NCI-H128 (cell line): ENCODE measurements around the gene BACH2.
"Not testable (repeated sequence)": the region's sequence is repeated elsewhere in the genome, so short reads cannot be mapped to it uniquely, and the experiment has no call there.

ENCODE experiments used
- DNase-seq: peaks from one replicate; lab custom pipeline; 2025; ENCODE audit not compliant: unreplicated experiment; lab: John Stamatoyannopoulos, UW

The BACH2 gene

DNA sequence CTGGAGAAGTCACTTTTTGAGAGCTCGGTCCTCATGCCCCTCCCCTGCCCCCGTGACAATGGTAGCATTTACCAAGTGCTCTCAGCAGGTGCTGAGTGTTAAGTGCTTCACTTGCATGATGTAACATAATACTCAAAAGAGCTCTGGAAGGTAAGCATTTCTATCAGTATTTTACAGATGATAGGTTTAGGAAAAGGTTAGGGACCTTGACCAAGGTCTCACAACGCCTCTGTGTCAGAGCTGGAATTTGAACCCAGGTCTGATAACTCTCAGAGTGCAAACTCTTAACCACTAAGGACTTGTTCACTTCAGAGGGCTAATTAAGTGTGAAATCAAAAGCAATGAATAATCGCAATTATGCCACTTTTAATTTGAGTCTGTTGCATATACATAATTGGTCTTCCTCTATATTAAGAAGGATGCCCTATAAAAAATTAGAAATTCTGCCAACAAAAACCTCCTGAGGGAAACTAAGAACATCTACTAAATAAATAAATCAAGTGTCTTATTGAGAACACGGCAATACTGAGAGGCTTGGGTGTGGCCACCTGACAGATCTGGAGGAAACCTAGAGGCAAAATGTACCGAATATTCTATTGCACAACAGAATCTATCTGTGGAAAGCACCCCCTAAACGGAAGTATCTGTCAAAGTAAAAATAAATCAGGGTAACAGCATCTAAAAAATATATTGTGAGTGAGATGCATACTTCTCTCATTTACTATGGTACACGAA lies 109.8 kb downstream of the BACH2 start:
- DNase-seq = peak; percentile 41

DNA sequence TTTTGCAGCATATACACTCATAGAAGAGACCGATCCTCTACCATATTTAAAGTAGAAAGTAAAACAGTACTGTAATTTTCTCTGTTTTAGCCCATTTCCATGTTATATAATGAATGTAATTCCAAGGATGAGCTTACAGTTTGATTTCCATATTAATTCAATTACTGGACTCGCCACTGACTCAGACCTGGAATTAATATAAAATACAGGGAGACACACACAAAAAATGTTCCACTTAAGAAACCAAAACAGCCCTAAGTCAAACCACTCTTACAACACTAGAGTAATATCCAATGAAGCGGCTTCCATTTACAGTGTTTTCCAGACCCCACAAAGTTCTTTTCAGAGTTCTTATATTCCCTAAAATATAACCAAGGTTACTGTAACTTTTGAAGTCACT lies 110.6 kb downstream of the BACH2 start:
- no peak for DNase-seq

DNA sequence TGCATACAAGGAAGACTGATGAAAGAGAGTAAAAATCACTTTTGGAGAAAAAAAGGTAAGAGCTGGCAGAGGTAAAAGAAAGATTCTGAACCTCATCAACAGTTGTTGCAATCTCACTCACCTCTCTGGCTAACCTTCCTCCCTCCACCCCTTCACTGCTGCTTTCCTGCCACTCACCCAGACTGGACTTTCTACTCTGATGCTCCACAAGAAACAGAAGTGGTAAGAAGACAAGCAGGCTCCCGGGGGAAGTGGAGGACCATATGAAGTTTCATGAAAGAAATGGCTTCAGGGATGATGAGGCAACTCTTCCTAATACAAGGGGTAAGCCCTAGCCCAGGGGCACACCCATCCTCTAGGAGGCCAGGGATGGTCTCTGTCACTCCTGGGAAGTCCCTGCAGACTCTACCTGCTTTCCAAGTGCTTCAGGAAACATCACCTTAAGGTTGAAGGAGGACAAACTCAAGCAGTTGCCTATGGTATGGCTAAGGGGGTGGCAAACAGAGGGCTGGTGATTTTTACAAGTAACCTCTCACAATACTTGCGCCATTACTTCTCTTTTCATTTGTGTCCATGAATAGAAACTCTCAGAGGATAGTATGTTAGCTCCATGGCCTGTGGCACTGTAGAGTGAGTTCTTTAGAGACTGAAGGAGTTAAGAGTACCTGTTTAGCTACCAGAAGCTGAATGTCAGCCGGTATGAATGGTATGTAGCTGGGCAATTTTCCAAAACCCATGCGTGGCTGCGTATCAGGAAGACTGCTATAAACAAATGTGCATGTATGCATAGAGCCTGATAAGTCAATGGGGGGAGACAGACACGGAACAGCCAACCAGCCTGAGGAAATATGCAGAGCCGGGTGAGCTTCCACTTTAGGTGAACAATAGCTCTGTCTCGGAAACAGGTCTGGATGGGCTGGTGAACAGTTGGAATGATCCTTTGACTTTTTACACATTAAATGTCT lies 112.0 kb downstream of the BACH2 start:
- DNase-seq = peak; percentile 42

DNA sequence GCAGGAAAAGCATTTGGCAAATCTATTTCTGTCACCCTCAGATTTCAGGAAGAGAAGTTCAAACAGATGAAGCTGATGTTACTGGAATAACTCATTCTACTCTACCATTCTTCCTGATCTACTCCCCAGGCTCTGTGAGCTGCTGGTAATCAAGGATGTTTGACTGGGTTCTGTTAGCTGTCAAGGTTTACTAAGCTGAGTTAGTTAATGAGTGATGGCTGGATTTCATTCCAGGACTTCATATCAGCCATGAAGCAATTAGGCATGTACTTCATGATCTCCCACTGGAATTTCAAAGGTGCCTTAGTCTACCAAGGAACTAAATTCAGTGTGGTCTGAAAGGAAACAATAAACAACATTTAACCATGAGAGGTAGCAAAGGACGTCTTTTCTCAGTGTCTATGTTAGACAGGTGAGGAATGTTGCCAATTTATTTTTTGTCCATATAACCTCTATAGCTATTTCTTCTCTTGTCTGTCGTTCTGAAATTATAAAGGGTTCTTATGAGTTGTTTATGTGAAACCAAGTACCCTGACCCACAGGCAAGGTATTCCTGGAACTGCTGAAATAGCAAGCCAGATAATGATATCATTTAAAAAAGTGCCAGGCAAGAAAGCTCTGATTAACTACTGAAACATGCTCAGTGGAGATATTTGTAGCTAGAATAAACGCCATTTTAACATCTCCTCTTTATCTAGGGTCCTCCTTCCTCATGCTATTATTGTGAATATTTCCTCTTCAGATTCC lies 112.9 kb downstream of the BACH2 start:
- DNase-seq = no peak

DNA sequence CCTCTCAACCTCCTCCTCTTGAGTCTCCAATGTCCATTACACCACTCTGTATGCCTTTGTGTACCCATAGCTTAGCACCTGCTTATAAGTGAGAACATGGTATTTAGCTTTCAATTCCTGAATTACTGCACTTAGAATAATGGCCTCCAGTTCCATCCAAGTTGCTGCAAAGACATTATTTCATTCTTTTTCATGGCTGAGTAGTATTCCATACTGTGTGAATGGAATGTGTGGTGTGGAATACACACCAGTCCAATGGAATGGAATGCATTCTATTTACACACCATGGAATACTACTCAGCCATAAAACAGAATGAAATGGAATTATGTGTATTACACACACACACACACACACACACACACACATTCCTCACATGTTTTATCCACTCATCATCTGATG lies 116.1 kb downstream of the BACH2 start:
- DNase-seq = no peak

DNA sequence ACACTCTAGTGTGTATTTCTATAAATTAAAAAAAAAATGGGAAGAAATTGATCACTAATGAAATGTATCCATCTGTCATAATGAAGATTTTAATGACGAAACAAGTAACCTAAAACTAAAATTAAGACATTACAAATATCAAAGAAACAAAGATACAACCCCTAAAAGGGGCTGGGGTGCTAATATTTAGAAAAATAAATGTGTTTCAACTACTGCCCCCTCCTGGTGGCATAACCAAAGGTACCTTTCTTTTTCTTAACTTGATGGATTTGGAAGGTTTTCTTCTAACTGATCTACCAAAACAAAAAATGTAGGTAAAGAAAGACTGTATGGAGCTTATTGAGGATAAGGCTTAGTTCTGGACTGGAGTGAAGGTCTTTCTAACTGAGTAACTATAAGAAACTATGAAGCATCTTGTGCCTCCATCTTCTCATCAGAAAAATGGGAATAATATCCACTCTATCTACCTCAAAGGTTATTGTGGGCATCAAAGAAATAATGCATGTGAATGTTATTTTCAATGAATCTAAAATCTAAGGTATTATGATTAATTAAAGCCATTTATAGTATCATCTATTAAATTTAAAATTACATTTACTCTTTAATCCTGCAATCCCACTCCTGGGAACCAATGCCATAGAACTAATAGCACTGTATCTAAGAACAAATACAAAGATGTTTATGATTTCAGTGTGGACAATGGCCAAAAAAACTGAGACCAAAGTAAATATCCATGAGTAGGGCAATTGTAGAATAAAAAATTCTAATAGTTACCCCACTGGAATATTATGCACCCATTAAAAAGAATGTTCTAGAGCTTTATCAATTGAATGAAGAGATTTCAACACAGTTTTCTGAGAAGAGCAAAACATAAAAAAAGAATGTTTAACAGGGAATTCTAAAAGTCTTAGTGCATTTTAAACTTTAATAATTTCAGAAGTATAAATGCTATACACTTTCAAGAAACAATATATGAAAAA lies 117.2 kb downstream of the BACH2 start:
- no peak for DNase-seq

DNA sequence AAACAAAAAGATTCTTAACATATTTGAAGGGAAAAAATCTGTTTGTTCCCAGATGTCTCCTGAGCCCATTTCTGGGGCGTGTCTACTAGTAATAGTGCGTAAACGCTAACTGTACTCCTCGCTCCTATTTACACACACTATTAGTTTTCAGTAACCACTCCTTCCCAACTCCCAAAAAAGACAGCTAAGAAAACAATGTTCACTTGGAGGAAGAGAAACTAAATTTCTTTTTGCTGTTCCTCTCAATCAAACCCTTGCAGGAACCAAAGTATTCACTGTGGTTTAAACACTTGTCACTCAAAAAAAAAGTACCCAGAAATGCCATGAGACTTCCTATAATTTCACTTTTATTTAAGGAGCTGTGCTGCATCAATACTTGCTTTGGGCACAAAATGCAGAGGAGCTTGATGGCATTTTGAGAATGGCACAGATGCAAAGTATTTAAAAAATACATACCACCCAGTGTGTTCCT lies 118.2 kb downstream of the BACH2 start:
- DNase-seq = no peak

DNA sequence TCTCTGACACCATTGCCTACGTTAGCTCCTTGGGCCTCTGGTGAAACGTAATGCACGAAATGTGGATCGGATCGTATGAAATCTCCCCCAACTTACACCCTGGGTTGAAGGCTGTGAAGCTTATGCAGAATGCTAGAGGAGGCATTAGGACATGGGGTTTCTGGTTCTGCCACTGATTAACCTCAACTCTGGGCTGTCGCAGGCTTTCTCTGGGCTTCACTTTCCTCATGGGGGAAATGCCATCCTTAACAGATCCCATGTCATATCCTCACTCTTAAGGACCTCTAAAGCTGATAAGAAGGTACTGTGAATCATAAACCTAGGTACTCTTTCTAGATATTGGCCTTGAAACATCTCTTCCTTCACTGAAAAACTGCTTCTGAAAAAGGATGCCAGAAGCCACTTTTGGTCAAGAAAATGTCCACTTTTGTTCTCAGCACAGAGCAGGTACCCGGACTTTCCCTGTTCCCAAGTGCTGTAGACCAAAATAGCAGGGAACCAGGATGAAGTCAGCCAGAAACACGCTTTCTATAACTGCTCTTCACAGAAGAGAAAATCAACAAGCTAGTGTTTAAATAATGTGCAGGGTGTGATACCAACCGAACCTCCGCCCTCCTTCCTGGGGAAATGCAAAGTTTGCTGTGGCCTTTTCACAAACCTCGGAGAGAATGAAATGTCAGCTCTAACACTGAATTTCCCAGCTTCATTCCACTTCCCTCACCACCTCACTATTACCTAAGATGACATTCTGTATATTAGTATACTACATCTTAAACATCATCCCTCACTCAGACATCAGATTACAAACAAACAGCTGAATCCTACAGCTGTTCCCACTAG lies 118.9 kb downstream of the BACH2 start:
- DNase-seq = no peak

DNA sequence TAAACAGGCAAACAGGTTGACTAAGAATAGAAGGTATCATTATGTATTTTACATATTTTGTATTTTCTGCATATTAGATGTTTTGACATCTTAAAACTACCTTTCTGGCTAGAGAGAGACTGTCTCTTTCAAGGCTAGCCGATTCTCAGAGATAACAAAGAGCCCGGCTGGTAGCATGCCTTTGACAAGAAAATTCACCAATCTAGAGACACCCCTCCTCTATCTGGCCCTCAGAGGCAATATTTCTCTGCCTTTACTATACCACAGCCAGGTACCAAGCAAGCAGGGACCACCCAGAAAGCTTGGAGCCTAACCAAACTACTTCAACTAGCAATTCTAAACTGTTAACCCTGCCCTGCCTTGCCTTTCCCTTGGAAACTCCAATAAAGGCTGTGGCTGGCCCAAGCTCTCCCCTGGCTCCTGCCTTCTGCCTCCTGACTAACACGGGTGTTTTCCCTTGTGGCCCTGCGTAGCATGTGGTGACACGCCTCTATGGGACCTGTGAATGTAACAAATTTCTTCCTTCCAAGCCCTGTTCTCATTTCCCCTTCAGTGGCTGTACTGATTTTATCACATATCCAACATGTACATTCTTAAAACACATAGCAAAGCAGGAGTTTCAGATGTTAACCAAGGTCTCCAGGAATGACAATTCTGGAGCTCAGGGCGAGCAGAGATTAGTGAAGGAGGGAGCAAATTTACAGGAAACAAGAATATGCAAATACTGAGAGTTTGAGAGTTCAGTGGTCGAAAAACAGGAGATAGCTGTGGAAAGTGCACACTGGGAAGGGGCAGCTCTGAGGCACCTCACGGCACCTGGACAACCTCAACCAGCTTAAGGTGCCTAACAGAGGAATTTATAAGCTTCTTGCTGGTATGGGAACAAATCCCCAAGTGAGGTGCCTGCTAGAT lies 120.8 kb downstream of the BACH2 start:
- DNase-seq = no peak

DNA sequence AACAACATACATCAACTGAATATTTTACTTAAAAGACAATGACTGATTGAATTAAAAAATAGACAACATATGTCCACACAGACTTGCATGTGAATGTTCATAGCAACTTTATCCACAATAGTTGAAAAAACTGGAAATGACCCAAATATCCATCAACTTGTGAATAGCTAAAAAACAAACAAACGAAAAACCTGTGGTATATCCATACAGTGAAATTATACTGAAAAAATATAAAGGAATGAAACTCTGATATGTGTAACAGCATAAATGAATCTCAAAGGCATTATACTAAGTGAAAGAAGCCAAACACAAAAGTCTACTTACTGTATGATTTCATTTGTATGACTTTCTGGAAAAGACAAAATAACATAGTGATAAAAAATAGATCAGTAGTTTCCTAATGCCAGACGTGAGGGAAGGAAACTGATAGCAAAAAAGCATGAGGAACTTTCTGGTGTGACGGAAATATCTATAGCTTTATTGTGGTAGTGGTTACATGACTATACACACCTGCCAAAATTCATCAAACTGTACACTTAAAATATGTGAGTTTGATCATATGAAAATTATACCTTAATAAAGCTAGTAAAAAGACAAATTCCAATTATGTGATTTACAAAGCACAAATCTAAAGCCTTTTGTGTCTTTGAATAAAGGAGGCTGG lies 123.2 kb downstream of the BACH2 start:
- no peak for DNase-seq

DNA sequence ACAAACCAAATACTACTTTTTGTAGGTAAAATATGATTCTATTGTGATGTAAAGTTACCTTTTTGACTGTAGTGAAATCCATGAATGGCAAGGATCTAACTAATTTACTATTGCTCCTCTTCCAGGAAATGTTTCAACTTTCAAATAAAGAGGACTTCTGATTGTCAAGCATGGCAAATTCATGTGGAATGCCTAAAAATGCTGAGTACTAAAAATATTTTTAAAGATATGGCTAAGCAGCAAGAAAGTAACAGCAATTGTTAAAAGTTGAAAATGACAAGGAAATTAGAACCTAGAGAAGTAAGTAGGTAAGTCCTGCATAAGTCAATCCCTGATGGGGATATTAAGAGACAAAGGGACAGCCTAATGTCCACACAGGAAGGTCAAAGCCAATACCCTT lies 126.0 kb downstream of the BACH2 start:
- DNase-seq = no peak

DNA sequence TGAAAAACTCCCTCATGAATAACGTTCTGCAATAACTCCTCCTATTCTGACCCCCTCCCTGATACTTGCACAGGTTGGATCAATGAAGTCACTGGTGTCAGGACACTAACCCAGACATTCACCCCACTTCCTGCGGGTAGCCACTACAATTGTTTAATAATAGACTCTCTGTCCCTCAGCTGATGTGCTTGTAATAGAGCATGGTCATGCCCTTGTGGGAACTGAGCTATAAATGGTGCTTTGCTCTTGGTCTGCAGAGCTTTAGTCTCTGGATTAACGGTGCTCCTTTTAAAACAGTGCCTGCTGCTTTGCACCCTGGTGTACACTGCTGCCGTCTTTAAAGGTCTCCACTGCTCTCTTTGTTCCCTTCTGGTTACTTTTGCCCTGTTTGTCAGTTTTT lies 127.3 kb downstream of the BACH2 start:
- no peak for DNase-seq

DNA sequence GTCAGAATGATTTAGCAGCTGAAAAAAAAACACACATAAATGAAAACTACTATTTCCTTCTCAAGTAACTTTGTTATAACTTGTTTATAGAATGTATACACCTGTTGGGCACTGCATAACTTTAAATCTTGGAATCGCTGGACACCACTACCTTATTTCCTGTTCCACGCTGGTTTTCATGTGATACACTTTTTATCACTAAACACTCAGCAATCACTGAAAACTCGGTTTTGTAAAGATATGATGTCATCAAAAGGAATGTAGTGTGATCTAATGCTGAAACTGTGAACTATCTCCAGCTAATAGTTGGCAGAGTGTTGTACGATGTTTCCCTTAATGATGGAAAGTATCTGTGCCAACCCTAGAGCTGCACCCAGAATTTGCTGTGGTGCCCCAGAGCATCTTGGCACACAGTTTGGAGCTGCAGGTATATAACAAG lies 127.9 kb downstream of the BACH2 start:
- no peak for DNase-seq

DNA sequence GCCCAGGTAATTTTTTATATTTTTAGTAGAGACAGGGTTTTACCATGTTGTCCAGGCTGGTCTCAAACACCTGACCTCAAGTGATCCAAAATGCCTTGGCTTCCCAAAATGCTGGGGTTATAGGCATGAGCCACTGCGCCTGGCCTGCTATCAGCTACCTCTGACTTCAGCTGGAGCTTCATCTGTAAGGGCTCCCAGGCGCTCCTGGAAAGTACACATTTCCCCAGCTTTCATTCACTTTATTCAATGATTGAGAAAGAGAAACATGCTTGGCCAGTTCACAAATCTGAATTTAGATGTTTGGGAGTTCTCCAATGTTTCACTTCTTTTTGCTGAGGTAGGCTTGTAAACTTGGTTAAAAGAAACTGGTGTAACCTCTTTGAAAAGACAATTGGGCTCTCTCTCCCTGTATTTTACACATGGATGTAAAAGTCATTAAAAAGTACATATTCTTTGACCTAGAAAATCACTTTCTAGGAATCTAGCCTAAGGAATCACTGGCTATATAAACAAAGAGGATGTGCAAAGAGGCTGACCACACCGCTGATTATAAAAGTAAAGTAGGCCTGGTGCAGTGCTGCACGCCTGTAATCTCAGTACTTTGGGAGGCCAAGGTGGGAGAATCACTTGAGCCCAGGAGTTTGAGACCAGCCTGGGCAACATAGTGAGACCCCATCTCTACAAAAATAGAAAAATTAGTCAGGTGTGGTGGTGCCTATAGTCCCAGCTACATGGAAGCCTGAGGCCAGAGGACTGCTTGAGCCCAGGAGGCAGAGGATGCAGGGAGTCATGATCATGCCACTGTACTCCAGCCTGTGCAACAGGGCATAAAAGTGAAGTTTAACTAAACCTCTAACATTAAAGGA lies 128.9 kb downstream of the BACH2 start:
- DNase-seq = no peak

DNA sequence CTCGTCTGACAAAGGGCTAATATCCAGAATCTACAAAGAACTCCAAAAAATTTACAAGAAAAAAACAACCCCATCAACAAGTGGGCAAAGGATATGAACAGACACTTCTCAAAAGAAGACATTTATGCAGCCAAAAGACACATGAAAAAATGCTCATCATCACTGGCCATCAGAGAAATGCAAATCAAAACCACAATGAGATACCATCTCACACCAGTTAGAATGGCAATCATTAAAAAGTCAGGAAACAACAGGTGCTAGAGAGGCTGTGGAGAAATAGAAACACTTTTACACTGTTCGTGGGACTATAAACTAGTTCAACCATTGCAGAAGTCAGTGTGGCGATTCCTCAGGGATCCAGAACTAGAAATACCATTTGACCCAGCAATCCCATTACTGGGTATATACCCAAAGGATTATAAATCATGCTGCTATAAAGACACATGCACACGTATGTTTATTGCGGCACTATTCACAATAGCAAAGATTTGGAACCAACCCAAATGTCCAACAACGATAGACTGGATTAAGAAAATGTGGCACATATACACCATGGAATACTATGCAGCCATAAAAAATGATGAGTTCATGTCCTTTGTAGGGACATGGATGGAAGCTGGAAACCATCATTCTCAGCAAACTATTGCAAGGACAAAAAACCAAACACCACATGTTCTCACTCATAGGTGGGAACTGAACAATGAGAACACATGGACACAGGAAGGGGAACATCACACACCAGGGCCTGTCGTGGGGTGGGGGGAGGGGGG lies 130.3 kb downstream of the BACH2 start:
- not testable (repeated sequence) for DNase-seq
